ENCODE measurements around the gene SYNE4.
A peak's percentile ranks its signal among the peaks of the same experiment; 100 is the strongest.

SYNE4 gene

DNA sequence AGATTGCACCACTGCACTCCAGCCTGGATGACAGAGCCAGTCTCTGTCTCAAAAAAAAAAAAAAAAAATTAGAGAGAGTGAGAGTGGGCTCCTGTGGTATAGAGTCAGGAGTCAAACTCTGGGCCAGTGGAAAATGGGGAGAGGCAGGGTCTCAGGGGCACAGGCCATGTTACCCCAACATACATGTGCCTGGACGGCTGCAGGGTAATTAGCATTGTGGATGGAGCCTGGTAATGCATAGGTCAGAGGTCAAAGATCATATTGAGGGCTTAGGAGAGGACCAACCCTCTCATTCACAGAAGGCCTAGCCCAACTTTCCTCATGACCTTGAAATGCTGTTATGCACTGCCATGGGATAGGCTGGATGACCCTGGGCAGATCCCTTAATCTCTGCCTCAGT, 16.9 kb upstream of the SYNE4 start:
- DNase-seq (ENCODE audit: low read depth) = no peak

DNA sequence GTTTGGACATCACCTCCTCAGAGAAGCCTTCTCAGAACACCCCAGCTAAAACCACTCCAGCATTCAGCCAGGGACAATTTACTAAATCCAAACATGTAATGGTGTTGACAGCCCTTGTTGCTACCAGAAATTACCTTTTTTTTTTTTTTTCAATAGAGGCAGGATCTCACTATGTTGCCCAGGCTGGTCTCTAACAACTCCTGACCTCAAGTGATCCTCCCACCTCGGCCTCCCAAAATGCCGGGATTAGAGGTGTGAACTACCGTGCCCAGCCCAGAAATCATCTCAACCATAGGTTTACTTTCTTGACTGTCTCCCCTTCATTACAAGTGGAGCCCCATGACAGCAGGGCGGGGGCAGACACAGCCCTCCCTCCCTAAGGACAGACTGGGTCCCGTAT, 14.8 kb upstream of the SYNE4 start:
- no peak for DNase-seq (ENCODE audit: low read depth)

- DNase-seq (ENCODE audit: low read depth) = no peak
Observed at GRCh38 chr19:36019061-36019670, 10.6 kb upstream of the SYNE4 start.

- peak; percentile 99 for DNase-seq (ENCODE audit: low read depth)
Observed at GRCh38 chr19:36014012-36014924, 5.7 kb upstream of the SYNE4 start, which contains the start of gene ALKBH6. ALKBH6 (minus strand) TSS chr19:36014213; CDS start chr19:36013397, 816 bp downstream.

- DNase-seq (ENCODE audit: low read depth) = no peak
Observed at GRCh38 chr19:36013280-36014011, 4.8 kb upstream of the SYNE4 start.

DNA sequence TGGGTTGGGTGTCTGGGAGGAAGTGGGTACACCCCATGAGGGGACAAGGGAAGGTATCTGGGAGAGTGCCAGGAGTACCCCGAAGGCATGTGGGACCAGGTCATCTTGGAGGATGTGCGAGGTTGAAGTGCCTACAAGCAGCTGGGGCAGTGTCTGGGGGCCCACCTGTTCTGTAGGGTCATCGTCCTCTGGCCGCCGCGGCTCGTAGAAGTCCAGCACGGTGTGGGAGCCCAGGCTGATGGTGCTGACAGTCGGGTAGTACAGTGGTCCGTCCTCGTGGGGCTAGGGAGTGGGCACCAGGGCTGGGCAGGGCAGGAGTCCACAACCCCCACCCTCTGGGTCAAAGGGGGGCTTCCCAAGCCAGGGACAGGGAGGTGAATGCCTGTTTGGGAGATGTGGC, 1.8 kb upstream of the SYNE4 start:
- DNase-seq (ENCODE audit: low read depth) = no peak

- no peak for DNase-seq (ENCODE audit: low read depth)
Observed at GRCh38 chr19:36009633-36010379, 1.2 kb upstream of the SYNE4 start.

- peak; percentile 68 for DNase-seq (ENCODE audit: low read depth)
Observed at GRCh38 chr19:36009220-36009619, 607 bp upstream of the SYNE4 start.

- no peak for DNase-seq (ENCODE audit: low read depth)
Observed at GRCh38 chr19:36006955-36007354, 1.7 kb downstream of the SYNE4 start.

DNA sequence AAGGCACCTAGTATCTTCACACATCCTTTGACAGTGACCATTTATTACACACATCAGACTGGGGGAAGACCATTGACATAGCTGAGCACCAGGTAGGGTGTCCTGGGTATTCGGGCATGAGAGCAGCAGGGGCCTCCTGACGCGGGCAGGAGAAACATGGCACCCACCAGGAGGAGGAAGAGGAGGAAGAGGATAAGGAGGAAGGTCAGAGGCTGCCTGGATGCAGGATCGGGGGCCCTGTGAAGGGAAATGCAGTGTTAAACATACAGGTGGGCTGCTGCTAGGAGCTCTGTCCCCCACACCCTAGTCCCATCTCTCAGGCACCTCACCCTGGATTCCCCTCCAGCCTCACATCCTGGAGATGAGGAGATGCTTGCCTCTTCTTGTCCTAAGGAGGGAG, 5.3 kb downstream of the SYNE4 start:
- DNase-seq (ENCODE audit: low read depth) = no peak

DNA sequence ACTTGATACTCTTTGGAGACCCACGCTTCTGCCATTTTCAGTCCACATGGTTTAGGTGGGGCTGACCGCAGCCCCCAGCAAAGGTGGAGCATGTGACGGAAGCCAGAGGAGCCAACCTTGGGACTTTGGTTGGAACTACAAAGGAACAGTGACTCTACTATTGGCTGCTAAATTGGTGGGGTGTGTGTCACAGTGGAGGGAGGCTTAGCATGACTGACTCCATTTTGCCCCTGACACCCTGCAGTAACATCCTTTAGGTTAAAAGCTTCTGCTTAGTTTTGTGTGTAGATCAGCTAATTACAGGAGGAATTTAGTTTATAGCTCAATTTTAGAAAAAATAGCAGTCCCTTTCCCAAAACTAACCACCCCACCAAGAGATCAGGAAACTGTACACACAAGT, 7.0 kb downstream of the SYNE4 start:
- DNase-seq (ENCODE audit: low read depth) = no peak

GRCh38 chr19:35996777-35997176, 11.8 kb downstream of the SYNE4 start:
- DNase-seq (ENCODE audit: low read depth) = no peak

- peak; percentile 94 for DNase-seq (ENCODE audit: low read depth)
Observed at GRCh38 chr19:35995048-35995993, 13.3 kb downstream of the SYNE4 start, which contains the start of gene SDHAF1. SDHAF1 (plus strand) TSS chr19:35995188; CDS start chr19:35995275, 87 bp downstream.

DNA sequence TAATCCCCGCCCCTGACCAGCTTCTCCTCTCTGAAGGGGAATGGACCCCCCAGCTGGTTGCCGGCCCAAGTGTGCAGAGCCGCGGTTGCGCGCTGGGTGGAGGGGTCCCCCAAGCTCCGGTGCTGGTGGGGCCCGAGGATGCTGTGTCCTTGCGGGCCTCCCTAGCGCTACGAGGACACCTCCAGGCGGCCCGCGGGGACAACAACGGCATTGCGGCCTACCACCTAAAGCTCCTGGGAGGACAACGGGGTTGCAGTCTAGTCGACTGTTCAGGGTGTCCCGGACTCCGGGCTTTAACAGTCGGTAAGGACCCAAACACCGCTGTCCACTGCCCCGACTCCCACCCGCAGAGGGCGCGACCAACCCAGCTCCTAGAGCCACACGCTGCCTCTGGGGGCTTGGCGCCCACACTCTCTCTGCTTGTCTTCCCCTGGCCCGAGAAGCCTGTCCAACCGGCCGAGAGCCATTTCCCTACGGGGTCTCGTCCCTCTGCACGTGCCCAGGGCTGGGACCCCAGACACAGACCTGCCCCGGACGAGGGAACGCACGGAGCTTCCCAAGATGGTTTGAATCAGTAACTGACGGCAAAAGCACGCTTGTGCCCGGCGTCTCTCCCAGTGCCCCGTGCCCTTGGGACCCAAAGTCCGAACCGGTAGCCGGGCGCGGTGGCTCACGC, 14.6 kb downstream of the SYNE4 start:
- no peak for DNase-seq (ENCODE audit: low read depth)

DNA sequence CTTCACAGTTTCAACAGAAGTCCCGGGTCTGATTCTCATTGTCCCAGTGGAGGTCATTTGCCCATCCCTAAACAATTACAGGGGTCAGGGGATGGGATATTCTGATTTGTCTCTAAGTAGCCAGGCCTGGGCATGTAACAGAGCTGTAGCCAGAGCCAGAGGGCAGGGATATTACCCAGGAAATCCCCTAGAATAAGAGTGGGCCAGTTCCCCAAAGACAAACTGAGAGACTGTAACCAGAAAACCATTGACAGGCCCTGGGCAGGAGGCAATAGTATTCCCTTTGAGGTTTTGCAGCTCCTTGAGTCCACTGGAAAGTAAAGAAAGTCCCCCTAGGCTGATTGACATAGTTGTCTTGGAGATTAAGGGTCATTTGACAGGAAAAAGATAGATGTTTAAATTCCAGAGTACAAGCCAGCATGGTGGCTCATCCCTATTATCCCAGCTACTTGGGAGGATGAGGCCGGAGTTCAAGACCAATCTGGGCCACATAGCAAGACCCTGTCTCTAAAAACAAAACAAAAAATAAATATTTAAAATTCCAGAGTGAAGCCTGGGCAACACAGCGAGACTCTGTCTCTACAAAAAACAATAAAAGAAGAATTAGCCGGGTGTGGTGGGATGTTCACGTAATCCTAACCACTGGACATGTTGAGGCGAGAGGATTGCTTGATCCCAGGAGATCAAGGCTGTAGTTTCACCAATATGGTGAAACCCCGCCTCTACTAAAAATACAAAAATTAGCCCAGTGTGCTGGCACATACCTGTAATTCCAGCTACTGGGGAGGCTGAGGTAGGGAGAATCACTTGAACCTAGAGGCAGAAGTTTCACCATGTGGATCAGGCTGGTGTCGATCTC, 15.5 kb downstream of the SYNE4 start:
- peak; percentile 15 for DNase-seq (ENCODE audit: low read depth)

- DNase-seq (ENCODE audit: low read depth) = peak; percentile 47
Observed at GRCh38 chr19:35991731-35992450, 16.7 kb downstream of the SYNE4 start.

- no peak for DNase-seq (ENCODE audit: low read depth)
Observed at GRCh38 chr19:35990771-35991730, 17.6 kb downstream of the SYNE4 start.

Data from EH (cell line).